Hepatocyte (in vitro differentiated cells): ENCODE data around the gene BCL2.

Experiments used
- EZH2 ChIP-seq: fragments of 200-600 bp; sonication (generic); IDR thresholded peaks from 2 replicates; pipeline ENCODE4 v1.6.1; 2016; ENCODE audit warnings: antibody characterized with exemption, mild to moderate bottlenecking, borderline replicate concordance
- EZH2phosphoT487 ChIP-seq: fragments of 200-600 bp; sonication (generic); IDR thresholded peaks from one replicate; pipeline ENCODE4 v1.6.1; 2018; ENCODE audit warnings: antibody characterized with exemption, mild to moderate bottlenecking, low read depth, moderate library complexity; ENCODE audit not compliant: unreplicated experiment, severe bottlenecking
- TF ChIP-seq, protein P1 (sequence below): fragments of 200-600 bp; sonication (generic); IDR thresholded peaks from 2 replicates; pipeline ENCODE4 v1.5.1; 2016; ENCODE audit warnings: antibody characterized with exemption, mild to moderate bottlenecking; ENCODE audit not compliant: poor library complexity

DNA sequence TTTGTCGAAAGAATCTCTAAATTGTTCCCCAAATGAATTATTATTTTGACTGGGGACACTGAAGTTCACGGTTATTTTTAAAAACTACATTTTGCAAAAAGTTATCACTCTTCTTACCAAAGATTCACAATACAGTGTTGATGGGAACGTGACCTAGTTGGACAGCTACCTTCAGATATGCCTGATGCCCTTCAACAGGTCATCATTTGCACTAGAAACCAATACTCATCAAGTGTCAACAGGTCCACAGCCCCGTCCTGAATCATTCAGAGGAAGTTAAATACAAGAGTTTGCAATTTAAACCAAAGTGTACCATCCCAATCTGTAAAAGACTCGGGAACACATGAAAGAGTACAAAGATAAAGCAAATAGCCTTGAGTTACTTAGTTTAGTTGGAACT lies 28.3 kb downstream of the BCL2 start:
- TF ChIP-seq, protein P1, sequence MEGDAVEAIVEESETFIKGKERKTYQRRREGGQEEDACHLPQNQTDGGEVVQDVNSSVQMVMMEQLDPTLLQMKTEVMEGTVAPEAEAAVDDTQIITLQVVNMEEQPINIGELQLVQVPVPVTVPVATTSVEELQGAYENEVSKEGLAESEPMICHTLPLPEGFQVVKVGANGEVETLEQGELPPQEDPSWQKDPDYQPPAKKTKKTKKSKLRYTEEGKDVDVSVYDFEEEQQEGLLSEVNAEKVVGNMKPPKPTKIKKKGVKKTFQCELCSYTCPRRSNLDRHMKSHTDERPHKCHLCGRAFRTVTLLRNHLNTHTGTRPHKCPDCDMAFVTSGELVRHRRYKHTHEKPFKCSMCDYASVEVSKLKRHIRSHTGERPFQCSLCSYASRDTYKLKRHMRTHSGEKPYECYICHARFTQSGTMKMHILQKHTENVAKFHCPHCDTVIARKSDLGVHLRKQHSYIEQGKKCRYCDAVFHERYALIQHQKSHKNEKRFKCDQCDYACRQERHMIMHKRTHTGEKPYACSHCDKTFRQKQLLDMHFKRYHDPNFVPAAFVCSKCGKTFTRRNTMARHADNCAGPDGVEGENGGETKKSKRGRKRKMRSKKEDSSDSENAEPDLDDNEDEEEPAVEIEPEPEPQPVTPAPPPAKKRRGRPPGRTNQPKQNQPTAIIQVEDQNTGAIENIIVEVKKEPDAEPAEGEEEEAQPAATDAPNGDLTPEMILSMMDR: no peak
- TF ChIP-seq EZH2: no peak
- TF ChIP-seq EZH2phosphoT487: no peak
